Fibroblast of mammary gland (primary cell): ENCODE results near the gene GPR84.
"Not testable (repeated sequence)": the region's sequence is repeated elsewhere in the genome, so short reads cannot be mapped to it uniquely, and the experiment has no call there.

Experiments used
- DNase-seq: peaks from one replicate; pipeline ENCODE4 v3.0.0-alpha.2; 2010; ENCODE audit warnings: low read depth
- H3K4me3 ChIP-seq: 2 replicates; pipeline ENCODE4 v1.5.1; 2011; ENCODE audit warnings: low read depth, mild to moderate bottlenecking, low read length, moderate library complexity; ENCODE audit not compliant: control insufficient read depth
- TF ChIP-seq, protein P1 (sequence below): conservative IDR thresholded peaks from 2 replicates; pipeline ENCODE4 v1.5.1; 2011; ENCODE audit warnings: low read depth, low read length, inconsistent platforms; ENCODE audit not compliant: control insufficient read depth, insufficient read depth

GPR84 gene

DNA sequence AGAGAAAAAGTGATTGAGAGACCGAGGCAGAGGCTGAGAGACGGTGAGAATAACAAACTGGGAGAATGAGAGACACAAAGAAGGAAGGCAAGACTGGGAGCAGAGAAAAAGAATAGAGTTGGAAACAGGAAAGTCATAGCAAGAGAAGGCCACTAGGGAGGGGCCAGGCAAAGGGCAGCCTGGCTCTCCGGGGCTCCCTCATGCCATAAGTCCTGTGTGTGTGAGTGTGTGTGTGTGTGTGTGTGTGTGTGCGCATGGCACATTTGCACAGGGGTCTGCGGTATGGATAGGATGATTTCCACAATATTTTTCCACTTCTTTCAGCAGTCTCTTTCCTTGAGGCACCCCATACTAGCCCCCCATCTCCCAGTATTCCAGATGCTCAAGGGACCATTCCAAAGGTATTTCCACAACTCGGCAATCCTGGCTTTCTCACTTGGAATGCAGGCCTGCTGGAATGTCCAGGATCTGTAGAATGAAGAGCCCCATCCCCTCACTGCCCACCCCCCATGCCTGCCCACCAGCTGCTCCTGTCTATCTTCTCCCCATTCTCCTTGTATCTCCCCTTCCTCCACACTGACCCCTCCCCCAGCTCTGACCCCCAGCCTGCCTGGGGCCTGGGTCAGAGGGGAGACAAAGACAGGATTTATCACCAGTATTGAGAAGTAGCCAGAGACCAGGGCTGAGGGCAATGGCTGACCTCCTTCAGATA, 9.0 kb downstream of the GPR84 start:
- H3K4me3 ChIP-seq: no peak overlapping the region
- TF ChIP-seq, protein P1, sequence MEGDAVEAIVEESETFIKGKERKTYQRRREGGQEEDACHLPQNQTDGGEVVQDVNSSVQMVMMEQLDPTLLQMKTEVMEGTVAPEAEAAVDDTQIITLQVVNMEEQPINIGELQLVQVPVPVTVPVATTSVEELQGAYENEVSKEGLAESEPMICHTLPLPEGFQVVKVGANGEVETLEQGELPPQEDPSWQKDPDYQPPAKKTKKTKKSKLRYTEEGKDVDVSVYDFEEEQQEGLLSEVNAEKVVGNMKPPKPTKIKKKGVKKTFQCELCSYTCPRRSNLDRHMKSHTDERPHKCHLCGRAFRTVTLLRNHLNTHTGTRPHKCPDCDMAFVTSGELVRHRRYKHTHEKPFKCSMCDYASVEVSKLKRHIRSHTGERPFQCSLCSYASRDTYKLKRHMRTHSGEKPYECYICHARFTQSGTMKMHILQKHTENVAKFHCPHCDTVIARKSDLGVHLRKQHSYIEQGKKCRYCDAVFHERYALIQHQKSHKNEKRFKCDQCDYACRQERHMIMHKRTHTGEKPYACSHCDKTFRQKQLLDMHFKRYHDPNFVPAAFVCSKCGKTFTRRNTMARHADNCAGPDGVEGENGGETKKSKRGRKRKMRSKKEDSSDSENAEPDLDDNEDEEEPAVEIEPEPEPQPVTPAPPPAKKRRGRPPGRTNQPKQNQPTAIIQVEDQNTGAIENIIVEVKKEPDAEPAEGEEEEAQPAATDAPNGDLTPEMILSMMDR: no peak
- DNase-seq: no peak

DNA sequence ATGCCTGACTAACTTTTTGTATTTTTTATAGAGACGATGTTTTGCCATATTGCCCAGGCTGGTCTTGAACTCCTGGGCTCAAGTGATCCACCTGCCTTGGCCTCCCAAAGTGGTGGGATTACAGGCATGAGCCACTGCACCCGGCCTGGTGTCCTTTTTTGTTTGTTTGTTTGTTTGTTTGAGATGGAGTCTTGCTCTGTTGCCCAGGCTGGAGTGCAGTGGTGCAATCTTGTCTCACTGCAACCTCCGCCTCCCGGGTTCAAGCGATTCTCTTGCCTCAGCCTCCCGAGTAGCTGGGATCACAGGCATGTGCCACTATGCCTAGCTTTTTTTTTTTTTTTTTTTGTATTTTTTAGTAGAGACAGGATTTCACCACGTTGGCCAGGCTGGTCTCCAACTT, 10.0 kb downstream of the GPR84 start:
- not testable (repeated sequence) for DNase-seq, H3K4me3 ChIP-seq

DNA sequence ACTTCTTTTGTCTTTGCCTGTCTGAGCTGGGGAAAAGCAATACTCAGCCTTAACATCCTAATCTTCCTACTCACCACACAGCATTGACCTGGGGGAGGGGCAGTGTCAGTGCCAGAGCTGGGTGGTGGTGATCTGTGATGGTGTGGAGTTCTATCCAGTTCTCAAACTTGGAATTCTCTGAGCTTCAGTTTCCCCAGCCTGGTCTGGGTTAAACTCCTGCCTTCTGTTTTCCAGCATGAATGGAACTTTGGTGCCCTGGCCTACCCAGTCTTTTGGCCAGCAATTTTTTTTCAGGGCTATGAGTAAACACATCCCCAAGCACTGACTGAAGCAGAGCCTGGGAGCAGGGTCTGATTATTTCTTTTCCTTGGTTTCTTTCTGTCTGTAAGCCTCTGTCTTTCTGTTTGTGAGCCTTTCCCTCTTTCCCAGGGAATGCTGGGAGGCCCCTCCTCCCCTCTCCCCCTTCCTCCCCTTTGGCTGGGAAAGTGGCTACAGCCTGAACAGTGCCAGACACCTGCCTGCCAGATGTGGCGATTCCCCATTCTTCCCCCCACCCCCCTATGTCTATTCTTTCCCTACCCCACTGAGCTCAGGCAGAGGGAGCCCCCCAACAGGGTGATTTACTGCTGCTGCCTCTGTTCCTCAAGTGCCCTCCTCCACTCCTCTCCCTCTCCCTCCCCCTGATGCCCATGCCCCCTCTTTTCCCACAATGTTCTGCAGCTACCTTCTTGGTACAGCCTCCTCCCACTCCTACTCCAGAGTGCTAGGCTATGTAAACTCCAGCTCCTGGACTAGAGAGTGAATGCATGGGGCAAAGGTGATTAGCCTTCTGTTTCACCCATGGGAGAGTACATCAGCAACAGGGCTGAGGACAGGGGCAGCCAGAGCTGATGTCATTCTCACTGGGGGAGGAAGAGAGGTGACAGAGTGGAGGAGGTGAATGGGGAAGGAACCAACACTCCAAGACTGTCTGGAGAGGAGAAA, 11.1 kb downstream of the GPR84 start:
- TF ChIP-seq, protein P1: no peak
- peak; percentile 84 for DNase-seq
- H3K4me3 ChIP-seq: no peak overlapping the region

DNA sequence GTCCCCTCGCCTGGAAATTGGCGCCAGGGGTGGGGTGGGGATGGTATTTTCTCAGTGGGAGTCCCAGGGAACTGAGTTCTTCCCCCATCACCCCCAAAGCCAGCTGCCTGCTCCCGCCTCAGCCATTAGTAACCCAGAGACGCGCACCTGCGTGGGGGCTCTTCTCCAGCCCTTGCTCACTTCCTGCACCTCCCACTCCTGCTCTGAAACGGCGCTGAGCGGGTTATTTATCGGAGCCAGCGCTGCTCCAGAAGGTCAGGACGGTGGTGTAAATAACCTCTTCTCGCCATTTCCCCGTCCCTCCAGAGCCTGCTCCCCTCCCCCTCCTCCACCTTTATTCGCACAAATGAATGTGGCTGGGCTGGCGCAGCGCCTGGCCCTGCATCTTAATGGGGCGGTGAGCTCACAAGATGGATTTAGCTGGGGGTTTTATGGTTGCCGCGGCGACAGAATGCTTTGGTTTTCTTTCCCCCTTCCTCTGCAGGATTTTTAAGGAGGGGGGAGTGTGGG, 12.2 kb downstream of the GPR84 start:
- H3K4me3 ChIP-seq: no peak overlapping the region
- peak; percentile 75 for DNase-seq

DNA sequence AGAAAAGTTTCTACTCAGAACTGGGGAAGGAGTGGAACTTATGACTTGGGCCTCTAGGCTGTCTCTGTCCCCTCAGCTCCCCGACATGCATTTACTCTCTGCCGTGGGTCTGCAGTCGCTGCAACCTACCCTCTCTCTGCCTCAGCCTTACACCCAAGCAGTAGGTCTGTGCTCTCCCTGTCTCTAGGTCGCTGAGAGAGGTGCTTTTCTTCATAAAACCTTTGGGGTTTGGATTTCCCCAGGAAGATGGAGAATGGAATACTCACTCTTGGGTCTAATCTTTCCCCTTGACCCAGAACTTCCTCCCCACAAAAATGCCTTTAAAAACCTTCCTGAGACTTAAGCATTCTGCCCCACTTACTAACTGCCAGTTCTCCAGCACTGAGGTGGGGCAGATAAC, 12.9 kb downstream of the GPR84 start:
- no peak overlapping the region for H3K4me3 ChIP-seq
- TF ChIP-seq, protein P1: no peak
- no peak for DNase-seq

More for the DNA sequence above, 12.2 kb downstream of the GPR84 start:
- TF ChIP-seq, protein P1: no peak

DNA sequence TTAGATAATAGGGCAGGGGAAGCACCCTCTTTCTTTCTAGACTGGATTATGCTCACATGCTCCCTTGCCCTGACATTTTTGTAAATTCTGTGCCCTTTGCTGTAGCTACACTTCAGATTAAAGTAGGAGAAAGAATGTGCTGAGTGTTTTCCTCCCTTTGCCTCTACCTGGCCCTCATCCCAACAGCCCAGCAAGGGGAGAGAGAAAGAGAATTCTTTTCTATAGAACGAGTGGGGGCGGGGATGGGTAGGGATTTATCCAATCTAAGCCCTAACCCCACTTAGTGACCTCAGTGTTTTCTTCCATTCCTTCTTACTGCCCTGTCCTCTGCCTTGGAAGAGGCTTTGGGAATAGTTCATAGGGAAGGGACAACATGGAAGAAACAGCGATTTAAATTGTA, 13.5 kb downstream of the GPR84 start:
- TF ChIP-seq, protein P1: no peak
- H3K4me3 ChIP-seq: no peak overlapping the region
- no peak for DNase-seq

DNA sequence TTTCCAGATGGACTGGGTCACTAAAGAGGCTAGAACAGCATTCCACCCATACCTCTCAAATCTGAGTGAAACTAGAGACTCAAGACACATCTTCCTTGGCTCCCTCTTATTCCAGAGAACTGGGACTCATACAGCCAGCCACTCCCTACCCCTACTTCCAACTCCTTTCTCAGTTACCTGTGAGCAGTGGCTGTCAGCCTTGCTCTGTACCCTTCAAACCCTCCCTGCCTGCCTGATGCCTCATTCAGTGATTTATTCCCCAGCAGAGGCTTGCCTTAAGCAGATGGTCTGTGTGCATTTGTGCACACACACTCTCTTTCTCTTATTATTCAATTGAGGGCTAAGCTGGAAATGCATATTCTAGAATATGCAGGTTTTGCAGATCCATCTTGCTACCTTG, 14.6 kb downstream of the GPR84 start:
- no peak for DNase-seq
- no peak overlapping the region for H3K4me3 ChIP-seq
- TF ChIP-seq, protein P1: no peak
